Measurements from ENCODE around the gene PDS5A.

PDS5A gene

GRCh38 chr4:39899291-39899690 is 78.4 kb downstream of the PDS5A start:
- H4K91ac ChIP-seq (ENCODE audit: low read depth, low read length, poor library complexity): no peak overlapping the region
- no peak overlapping the region for H3K14ac ChIP-seq (ENCODE audit: low read length)
- H3K4me1 ChIP-seq (ENCODE audit: control insufficient read depth in 2 of 2, insufficient read depth in 1 of 2, low read depth in 1 of 2, low read length in 2 of 2): no peaks in the 10 kb centered on the region
- no peak overlapping the region for H3K18ac ChIP-seq (ENCODE audit: low read length)
- H2BK15ac ChIP-seq (ENCODE audit: low read length): no peak overlapping the region
- H4K8ac ChIP-seq (ENCODE audit: low read depth, low read length): no peak overlapping the region
- no peaks in the 10 kb centered on the region for H3K27me3 ChIP-seq (ENCODE audit: control insufficient read depth in 3 of 3, insufficient read depth in 3 of 3, low read depth in 1 of 3, low read length in 3 of 3)
- H3K27ac ChIP-seq (replicated peaks; ENCODE audit: low read length): no peak overlapping the region
- no peaks in the 10 kb centered on the region for H3K9me3 ChIP-seq (replicated peaks in 1 of 2; ENCODE audit: control insufficient read depth in 2 of 2, insufficient read depth in 1 of 2, low read depth in 1 of 2, low read length in 2 of 2)
- H3K4me3 ChIP-seq (ENCODE audit: low read length in 2 of 2): no peak overlapping the region
- no peak overlapping the region for H2AFZ ChIP-seq (ENCODE audit: low read length)
- no peak overlapping the region for H2AK5ac ChIP-seq (ENCODE audit: low read depth, low read length)
- H2BK120ac ChIP-seq (ENCODE audit: low read depth, low read length): no peak overlapping the region
- no peak overlapping the region for H3K9ac ChIP-seq (ENCODE audit: low read depth, low read length, poor library complexity)
- DNase-seq (ENCODE audit: low spot score): no peak
- H3K4me2 ChIP-seq (ENCODE audit: insufficient read depth, low read length, poor library complexity, severe bottlenecking): no peak overlapping the region
- H3K4ac ChIP-seq (ENCODE audit: low read length): no peak overlapping the region
- H3K36me3 ChIP-seq (replicated peaks in 1 of 2; ENCODE audit: control insufficient read depth in 2 of 2, insufficient read depth in 2 of 2, low read length in 2 of 2): peaks cover 26 to 97% of the 10 kb centered on the region in 2 donors
- peaks cover 2% of the 10 kb centered on the region for H3K79me1 ChIP-seq (ENCODE audit: low read depth, low read length)
- no peak overlapping the region for H2BK5ac ChIP-seq (ENCODE audit: low read length)
- no peak overlapping the region for H2BK12ac ChIP-seq (ENCODE audit: low read length)
- H3K23ac ChIP-seq (ENCODE audit: low read depth, low read length, poor library complexity): no peak overlapping the region
- WGBS, 2 donors (ENCODE audit: extremely low coverage in 2 of 2, insufficient read length in 2 of 2, insufficient replicate concordance in 1 of 2): no CpG with 5 or more reads among the region's 3 CpGs

DNA sequence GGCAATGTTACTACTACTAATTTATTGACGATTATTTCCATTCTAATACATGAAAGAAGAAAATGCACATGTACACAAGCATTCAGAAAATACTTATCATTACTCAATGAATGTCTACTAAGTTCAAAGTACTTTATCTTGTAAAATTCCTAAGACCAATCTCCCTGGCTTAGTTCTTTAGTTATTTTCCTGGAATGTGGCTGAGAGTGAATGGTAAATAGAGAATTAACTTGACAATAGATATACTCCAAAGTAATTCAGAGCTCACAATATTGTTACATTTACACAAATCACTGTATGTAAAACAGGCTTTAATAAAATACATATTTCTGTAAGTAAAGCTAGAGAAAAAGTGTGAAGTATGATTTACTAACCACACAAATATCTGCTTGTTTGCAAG is 79.7 kb downstream of the PDS5A start:
- Histone ChIP-seq H3K14ac (ENCODE audit: low read length) (no peak overlapping the region), H4K8ac (ENCODE audit: low read depth, low read length) (no peak overlapping the region), H3K9me3 (replicated peaks in 1 of 2; ENCODE audit: control insufficient read depth in 2 of 2, insufficient read depth in 1 of 2, low read depth in 1 of 2, low read length in 2 of 2) (no peaks in the 10 kb centered on the region), H3K23ac (ENCODE audit: low read depth, low read length, poor library complexity) (no peak overlapping the region), H3K79me1 (ENCODE audit: low read depth, low read length) (peaks cover 2% of the 10 kb centered on the region), H3K9ac (ENCODE audit: low read depth, low read length, poor library complexity) (no peak overlapping the region), H2BK15ac (ENCODE audit: low read length) (no peak overlapping the region), H2AK5ac (ENCODE audit: low read depth, low read length) (no peak overlapping the region), H3K36me3 (replicated peaks in 1 of 2; ENCODE audit: control insufficient read depth in 2 of 2, insufficient read depth in 2 of 2, low read length in 2 of 2) (peaks cover 26 to 99% of the 10 kb centered on the region in 2 donors), H3K4me1 (ENCODE audit: control insufficient read depth in 2 of 2, insufficient read depth in 1 of 2, low read depth in 1 of 2, low read length in 2 of 2) (no peaks in the 10 kb centered on the region), H3K4me3 (ENCODE audit: low read length in 2 of 2) (no peak overlapping the region), H4K91ac (ENCODE audit: low read depth, low read length, poor library complexity) (no peak overlapping the region), H3K27me3 (ENCODE audit: control insufficient read depth in 3 of 3, insufficient read depth in 3 of 3, low read depth in 1 of 3, low read length in 3 of 3) (no peaks in the 10 kb centered on the region), H3K4ac (ENCODE audit: low read length) (no peak overlapping the region), H2BK120ac (ENCODE audit: low read depth, low read length) (no peak overlapping the region), H2BK5ac (ENCODE audit: low read length) (no peak overlapping the region), H3K4me2 (ENCODE audit: insufficient read depth, low read length, poor library complexity, severe bottlenecking) (no peak overlapping the region), H2AFZ (ENCODE audit: low read length) (no peak overlapping the region), H3K18ac (ENCODE audit: low read length) (no peak overlapping the region), H2BK12ac (ENCODE audit: low read length) (no peak overlapping the region), H3K27ac (replicated peaks; ENCODE audit: low read length) (no peak overlapping the region)
- DNase-seq (ENCODE audit: low spot score): no peak
- no CpG with 5 or more reads among the region's 1 CpG for WGBS, 2 donors (ENCODE audit: extremely low coverage in 2 of 2, insufficient read length in 2 of 2, insufficient replicate concordance in 1 of 2)

GRCh38 chr4:39893693-39894072 is 84.0 kb downstream of the PDS5A start:
- Histone ChIP-seq H3K9me3 (replicated peaks in 1 of 2; ENCODE audit: control insufficient read depth in 2 of 2, insufficient read depth in 1 of 2, low read depth in 1 of 2, low read length in 2 of 2) (no peaks in the 10 kb centered on the region), H2BK12ac (ENCODE audit: low read length) (no peak overlapping the region), H3K23ac (ENCODE audit: low read depth, low read length, poor library complexity) (no peak overlapping the region), H4K8ac (ENCODE audit: low read depth, low read length) (no peak overlapping the region), H3K14ac (ENCODE audit: low read length) (no peak overlapping the region), H3K4ac (ENCODE audit: low read length) (no peak overlapping the region), H3K18ac (ENCODE audit: low read length) (no peak overlapping the region), H2BK5ac (ENCODE audit: low read length) (no peak overlapping the region), H4K91ac (ENCODE audit: low read depth, low read length, poor library complexity) (no peak overlapping the region), H3K4me3 (ENCODE audit: low read length in 2 of 2) (no peak overlapping the region), H3K4me2 (ENCODE audit: insufficient read depth, low read length, poor library complexity, severe bottlenecking) (no peak overlapping the region), H3K27me3 (ENCODE audit: control insufficient read depth in 3 of 3, insufficient read depth in 3 of 3, low read depth in 1 of 3, low read length in 3 of 3) (no peaks in the 10 kb centered on the region), H3K27ac (replicated peaks; ENCODE audit: low read length) (no peak overlapping the region), H3K79me1 (ENCODE audit: low read depth, low read length) (no peaks in the 10 kb centered on the region), H2AFZ (ENCODE audit: low read length) (no peak overlapping the region), H2BK15ac (ENCODE audit: low read length) (no peak overlapping the region), H2BK120ac (ENCODE audit: low read depth, low read length) (no peak overlapping the region), H3K4me1 (ENCODE audit: control insufficient read depth in 2 of 2, insufficient read depth in 1 of 2, low read depth in 1 of 2, low read length in 2 of 2) (no peaks in the 10 kb centered on the region), H2AK5ac (ENCODE audit: low read depth, low read length) (no peak overlapping the region), H3K36me3 (replicated peaks in 1 of 2; ENCODE audit: control insufficient read depth in 2 of 2, insufficient read depth in 2 of 2, low read length in 2 of 2) (peaks cover 18 to 97% of the 10 kb centered on the region in 2 donors), H3K9ac (ENCODE audit: low read depth, low read length, poor library complexity) (no peak overlapping the region)
- WGBS, 2 donors (ENCODE audit: extremely low coverage in 2 of 2, insufficient read length in 2 of 2, insufficient replicate concordance in 1 of 2): no CpG with 5 or more reads among the region's 3 CpGs
- DNase-seq (ENCODE audit: low spot score): no peak

- H3K4ac ChIP-seq (ENCODE audit: low read length): no peak overlapping the region
- H3K79me1 ChIP-seq (ENCODE audit: low read depth, low read length): no peaks in the 10 kb centered on the region
- no peak overlapping the region for H3K9ac ChIP-seq (ENCODE audit: low read depth, low read length, poor library complexity)
- H3K27me3 ChIP-seq (ENCODE audit: control insufficient read depth in 3 of 3, insufficient read depth in 3 of 3, low read depth in 1 of 3, low read length in 3 of 3): no peaks in the 10 kb centered on the region
- no peaks in the 10 kb centered on the region for H3K4me1 ChIP-seq (ENCODE audit: control insufficient read depth in 2 of 2, insufficient read depth in 1 of 2, low read depth in 1 of 2, low read length in 2 of 2)
- H3K23ac ChIP-seq (ENCODE audit: low read depth, low read length, poor library complexity): no peak overlapping the region
- no peak overlapping the region for H4K91ac ChIP-seq (ENCODE audit: low read depth, low read length, poor library complexity)
- no peak overlapping the region for H2BK5ac ChIP-seq (ENCODE audit: low read length)
- no peaks in the 10 kb centered on the region for H3K9me3 ChIP-seq (replicated peaks in 1 of 2; ENCODE audit: control insufficient read depth in 2 of 2, insufficient read depth in 1 of 2, low read depth in 1 of 2, low read length in 2 of 2)
- H3K4me3 ChIP-seq (ENCODE audit: low read length in 2 of 2): no peak overlapping the region
- H3K18ac ChIP-seq (ENCODE audit: low read length): no peak overlapping the region
- H3K27ac ChIP-seq (replicated peaks; ENCODE audit: low read length): no peak overlapping the region
- DNase-seq (ENCODE audit: low spot score): no peak
- H2BK12ac ChIP-seq (ENCODE audit: low read length): no peak overlapping the region
- H2AFZ ChIP-seq (ENCODE audit: low read length): no peak overlapping the region
- 100% methylated on average over 1 of the region's 5 CpGs; no CpG with 5 or more reads in 1 of the 2 donors for WGBS, 2 donors (ENCODE audit: extremely low coverage in 2 of 2, insufficient read length in 2 of 2, insufficient replicate concordance in 1 of 2)
- no peak overlapping the region for H4K8ac ChIP-seq (ENCODE audit: low read depth, low read length)
- no peak overlapping the region for H2AK5ac ChIP-seq (ENCODE audit: low read depth, low read length)
- no peak overlapping the region for H3K14ac ChIP-seq (ENCODE audit: low read length)
- H3K4me2 ChIP-seq (ENCODE audit: insufficient read depth, low read length, poor library complexity, severe bottlenecking): no peak overlapping the region
- H2BK120ac ChIP-seq (ENCODE audit: low read depth, low read length): no peak overlapping the region
- peaks cover 17 to 97% of the 10 kb centered on the region in 2 donors for H3K36me3 ChIP-seq (replicated peaks in 1 of 2; ENCODE audit: control insufficient read depth in 2 of 2, insufficient read depth in 2 of 2, low read length in 2 of 2)
- no peak overlapping the region for H2BK15ac ChIP-seq (ENCODE audit: low read length)
Measured at GRCh38 chr4:39892988-39893692, 84.6 kb downstream of the PDS5A start.
